K562 (cell line): Measurements from ENCODE around the gene C1orf87. TPM values are rescaled to one million over a fixed set of nuclear protein-coding genes. Genes with fewer than 3 reads are reported as not detected.

ENCODE experiments used
- HDAC6 ChIP-seq: IDR thresholded peaks from 2 replicates; pipeline ENCODE4 v1.6.1; 2012; ENCODE audit warnings: low read depth, mild to moderate bottlenecking, control low read depth, inconsistent platforms, low read length, moderate library complexity
- ZEB2 ChIP-seq: fragments of 450-650 bp; IDR thresholded peaks from 2 replicates; pipeline ENCODE4 v1.6.1; 2016
- ZNF24 ChIP-seq: fragments of 450-650 bp; IDR thresholded peaks from 2 replicates; pipeline ENCODE4 v1.6.1; 2016
- polyA plus RNA-seq, 8 experiments: library from polyadenylated mRNA; depleted of rRNA in 4 of 8; stranded (reverse) in 5 of 8; unstranded in 3 of 8; fragments of >200 nt; fragmentation: Nextera tagmentation in 2 of 8; fragmentation: Illumina TruSeq in 1 of 8; extraction: Ambion mirVana in 2 of 8; extraction: Trizol in 1 of 8; gene quantifications; 2 replicates each; pipeline versions ENCODE4 v1.2.1 to v1.2.3, GENCODE V29; 2011 to 2014; ENCODE audit warnings: inconsistent platforms in 1 of 8, missing spikeins in 1 of 8
- total RNA-seq, 7 experiments: library from RNA; depleted of rRNA in 6 of 7; stranded (reverse); fragments of >200 nt in 6 of 7; fragmentation: Illumina TruSeq in 2 of 7; extraction: Trizol in 2 of 7; gene quantifications; 2 replicates each; pipeline versions ENCODE4 v1.2.1 to v1.2.3, GENCODE V29; 2011 to 2021; ENCODE audit warnings: low replicate concordance in 1 of 7
- TF ChIP-seq, protein P1 (sequence below): fragments of 450-650 bp; IDR thresholded peaks from 2 replicates; pipeline ENCODE4 v1.6.1; 2016; ENCODE audit warnings: low read depth
- TF ChIP-seq, protein P2 (sequence below): fragments of 250-450 bp; sonication (Bioruptor Pico); IDR thresholded peaks from 2 replicates; pipeline ENCODE4 v1.8.0; 2021; ENCODE audit warnings: borderline replicate concordance, mild to moderate bottlenecking, moderate library complexity; ENCODE audit not compliant: poor library complexity, severe bottlenecking
- TF ChIP-seq, protein P3 (sequence below): IDR thresholded peaks from 2 replicates; pipeline ENCODE4 v1.6.1; 2011; ENCODE audit warnings: borderline replicate concordance, low read depth, mild to moderate bottlenecking, moderate library complexity, low read length; ENCODE audit not compliant: insufficient read depth, poor library complexity, severe bottlenecking

C1orf87 gene
- total and polyA plus RNA-seq, 9 of the 15 experiments (the other 6 are each of a cell fraction or from before 2014, with no cell fraction given), result not detected

DNA sequence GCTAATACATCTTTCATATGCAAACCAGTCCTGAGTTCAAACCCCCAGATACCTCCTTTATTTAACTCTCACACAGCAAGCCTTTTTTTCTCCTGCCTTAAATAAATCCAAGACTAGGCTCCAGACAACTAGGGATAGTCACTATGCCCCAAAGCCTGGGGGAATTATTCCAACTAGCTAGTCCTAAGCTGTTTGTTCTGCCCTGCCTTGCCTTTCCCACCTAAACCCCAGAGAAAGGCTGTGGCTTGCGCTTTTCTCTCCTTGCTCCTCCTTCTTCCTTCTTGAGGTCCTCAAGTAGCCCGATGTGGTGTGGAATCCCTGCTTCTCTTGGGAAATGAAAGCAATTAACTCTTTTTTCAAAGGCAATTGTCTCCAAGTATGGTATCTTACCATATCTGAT, 31.8 kb downstream of the C1orf87 start (continued):
- TF ChIP-seq, protein P1, sequence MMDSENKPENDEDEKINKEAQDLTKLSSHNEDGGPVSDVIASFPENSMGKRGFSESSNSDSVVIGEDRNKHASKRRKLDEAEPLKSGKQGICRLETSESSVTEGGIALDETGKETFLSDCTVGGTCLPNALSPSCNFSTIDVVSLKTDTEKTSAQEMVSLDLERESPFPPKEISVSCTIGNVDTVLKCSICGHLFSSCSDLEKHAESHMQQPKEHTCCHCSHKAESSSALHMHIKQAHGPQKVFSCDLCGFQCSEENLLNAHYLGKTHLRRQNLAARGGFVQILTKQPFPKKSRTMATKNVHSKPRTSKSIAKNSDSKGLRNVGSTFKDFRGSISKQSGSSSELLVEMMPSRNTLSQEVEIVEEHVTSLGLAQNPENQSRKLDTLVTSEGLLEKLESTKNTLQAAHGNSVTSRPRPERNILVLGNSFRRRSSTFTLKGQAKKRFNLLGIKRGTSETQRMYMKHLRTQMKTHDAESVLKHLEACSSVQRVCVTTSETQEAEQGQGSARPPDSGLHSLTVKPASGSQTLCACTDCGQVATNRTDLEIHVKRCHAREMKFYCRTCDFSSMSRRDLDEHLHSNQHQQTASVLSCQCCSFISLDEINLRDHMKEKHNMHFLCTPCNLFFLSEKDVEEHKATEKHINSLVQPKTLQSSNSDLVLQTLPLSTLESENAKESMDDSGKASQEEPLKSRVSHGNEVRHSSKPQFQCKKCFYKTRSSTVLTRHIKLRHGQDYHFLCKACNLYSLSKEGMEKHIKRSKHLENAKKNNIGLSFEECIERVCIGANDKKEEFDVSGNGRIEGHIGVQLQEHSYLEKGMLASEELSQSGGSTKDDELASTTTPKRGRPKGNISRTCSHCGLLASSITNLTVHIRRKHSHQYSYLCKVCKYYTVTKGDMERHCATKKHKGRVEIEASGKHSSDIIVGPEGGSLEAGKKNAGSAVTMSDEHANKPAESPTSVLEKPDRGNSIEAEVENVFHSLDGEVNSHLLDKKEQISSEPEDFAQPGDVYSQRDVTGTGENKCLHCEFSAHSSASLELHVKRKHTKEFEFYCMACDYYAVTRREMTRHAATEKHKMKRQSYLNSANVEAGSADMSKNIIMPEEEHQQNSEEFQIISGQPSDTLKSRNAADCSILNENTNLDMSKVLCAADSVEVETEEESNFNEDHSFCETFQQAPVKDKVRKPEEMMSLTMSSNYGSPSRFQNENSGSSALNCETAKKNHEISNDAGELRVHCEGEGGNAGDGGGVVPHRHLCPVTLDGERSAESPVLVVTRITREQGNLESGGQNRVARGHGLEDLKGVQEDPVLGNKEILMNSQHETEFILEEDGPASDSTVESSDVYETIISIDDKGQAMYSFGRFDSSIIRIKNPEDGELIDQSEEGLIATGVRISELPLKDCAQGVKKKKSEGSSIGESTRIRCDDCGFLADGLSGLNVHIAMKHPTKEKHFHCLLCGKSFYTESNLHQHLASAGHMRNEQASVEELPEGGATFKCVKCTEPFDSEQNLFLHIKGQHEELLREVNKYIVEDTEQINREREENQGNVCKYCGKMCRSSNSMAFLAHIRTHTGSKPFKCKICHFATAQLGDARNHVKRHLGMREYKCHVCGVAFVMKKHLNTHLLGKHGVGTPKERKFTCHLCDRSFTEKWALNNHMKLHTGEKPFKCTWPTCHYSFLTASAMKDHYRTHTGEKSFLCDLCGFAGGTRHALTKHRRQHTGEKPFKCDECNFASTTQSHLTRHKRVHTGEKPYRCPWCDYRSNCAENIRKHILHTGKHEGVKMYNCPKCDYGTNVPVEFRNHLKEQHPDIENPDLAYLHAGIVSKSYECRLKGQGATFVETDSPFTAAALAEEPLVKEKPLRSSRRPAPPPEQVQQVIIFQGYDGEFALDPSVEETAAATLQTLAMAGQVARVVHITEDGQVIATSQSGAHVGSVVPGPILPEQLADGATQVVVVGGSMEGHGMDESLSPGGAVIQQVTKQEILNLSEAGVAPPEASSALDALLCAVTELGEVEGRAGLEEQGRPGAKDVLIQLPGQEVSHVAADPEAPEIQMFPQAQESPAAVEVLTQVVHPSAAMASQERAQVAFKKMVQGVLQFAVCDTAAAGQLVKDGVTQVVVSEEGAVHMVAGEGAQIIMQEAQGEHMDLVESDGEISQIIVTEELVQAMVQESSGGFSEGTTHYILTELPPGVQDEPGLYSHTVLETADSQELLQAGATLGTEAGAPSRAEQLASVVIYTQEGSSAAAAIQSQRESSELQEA, result no peak
- TF ChIP-seq ZEB2, result no peak
- TF ChIP-seq HDAC6, result no peak
- TF ChIP-seq, protein P2, sequence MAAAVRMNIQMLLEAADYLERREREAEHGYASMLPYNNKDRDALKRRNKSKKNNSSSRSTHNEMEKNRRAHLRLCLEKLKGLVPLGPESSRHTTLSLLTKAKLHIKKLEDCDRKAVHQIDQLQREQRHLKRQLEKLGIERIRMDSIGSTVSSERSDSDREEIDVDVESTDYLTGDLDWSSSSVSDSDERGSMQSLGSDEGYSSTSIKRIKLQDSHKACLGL, result no peak
- TF ChIP-seq, protein P3, sequence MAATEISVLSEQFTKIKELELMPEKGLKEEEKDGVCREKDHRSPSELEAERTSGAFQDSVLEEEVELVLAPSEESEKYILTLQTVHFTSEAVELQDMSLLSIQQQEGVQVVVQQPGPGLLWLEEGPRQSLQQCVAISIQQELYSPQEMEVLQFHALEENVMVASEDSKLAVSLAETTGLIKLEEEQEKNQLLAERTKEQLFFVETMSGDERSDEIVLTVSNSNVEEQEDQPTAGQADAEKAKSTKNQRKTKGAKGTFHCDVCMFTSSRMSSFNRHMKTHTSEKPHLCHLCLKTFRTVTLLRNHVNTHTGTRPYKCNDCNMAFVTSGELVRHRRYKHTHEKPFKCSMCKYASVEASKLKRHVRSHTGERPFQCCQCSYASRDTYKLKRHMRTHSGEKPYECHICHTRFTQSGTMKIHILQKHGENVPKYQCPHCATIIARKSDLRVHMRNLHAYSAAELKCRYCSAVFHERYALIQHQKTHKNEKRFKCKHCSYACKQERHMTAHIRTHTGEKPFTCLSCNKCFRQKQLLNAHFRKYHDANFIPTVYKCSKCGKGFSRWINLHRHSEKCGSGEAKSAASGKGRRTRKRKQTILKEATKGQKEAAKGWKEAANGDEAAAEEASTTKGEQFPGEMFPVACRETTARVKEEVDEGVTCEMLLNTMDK, result no peak
- no peak for TF ChIP-seq ZNF24
